Measurements from ENCODE around the gene PRDM2. TPM values are rescaled to one million over a fixed set of nuclear protein-coding genes. Genes with fewer than 3 reads are reported as not detected.

PRDM2 gene
- total RNA-seq, 1 donor from 2014 or later = 13.9 TPM

- no peak overlapping the region for H3K4me3 ChIP-seq (ENCODE audit: low read depth, low read length)
- TF ChIP-seq CTCF (IDR thresholded peaks at IDR 0.05; ENCODE audit: insufficient read depth, low read length, poor library complexity, severe bottlenecking) = no peak
- DNase-seq (ENCODE audit: low read depth) = no peak
- no peaks in the 10 kb centered on the region for H3K27me3 ChIP-seq (ENCODE audit: control insufficient read depth, insufficient read depth, low read length)
- no peaks in the 10 kb centered on the region for H3K36me3 ChIP-seq (ENCODE audit: control insufficient read depth, insufficient read depth, low read length)
Measured at GRCh38 chr1:13823936-13824335, 123.9 kb downstream of the PRDM2 start.

GRCh38 chr1:13824626-13825025 is 124.6 kb downstream of the PRDM2 start:
- Histone ChIP-seq H3K36me3 (ENCODE audit: control insufficient read depth, insufficient read depth, low read length) (no peaks in the 10 kb centered on the region), H3K4me3 (ENCODE audit: low read depth, low read length) (no peak overlapping the region), H3K27me3 (ENCODE audit: control insufficient read depth, insufficient read depth, low read length) (no peaks in the 10 kb centered on the region)
- no peak for TF ChIP-seq CTCF (IDR thresholded peaks at IDR 0.05; ENCODE audit: insufficient read depth, low read length, poor library complexity, severe bottlenecking)
- DNase-seq (ENCODE audit: low read depth) = no peak

- no peak for TF ChIP-seq CTCF (IDR thresholded peaks at IDR 0.05; ENCODE audit: insufficient read depth, low read length, poor library complexity, severe bottlenecking)
- no peak for DNase-seq (ENCODE audit: low read depth)
- H3K36me3 ChIP-seq (ENCODE audit: control insufficient read depth, insufficient read depth, low read length) = no peaks in the 10 kb centered on the region
- no peak overlapping the region for H3K4me3 ChIP-seq (ENCODE audit: low read depth, low read length)
- no peaks in the 10 kb centered on the region for H3K27me3 ChIP-seq (ENCODE audit: control insufficient read depth, insufficient read depth, low read length)
Measured at GRCh38 chr1:13825033-13825432, 125.0 kb downstream of the PRDM2 start.

- H3K4me3 ChIP-seq (ENCODE audit: low read depth, low read length) = no peak overlapping the region
- no peaks in the 10 kb centered on the region for H3K36me3 ChIP-seq (ENCODE audit: control insufficient read depth, insufficient read depth, low read length)
- no peak for TF ChIP-seq CTCF (IDR thresholded peaks at IDR 0.05; ENCODE audit: insufficient read depth, low read length, poor library complexity, severe bottlenecking)
- no peak for DNase-seq (ENCODE audit: low read depth)
- no peaks in the 10 kb centered on the region for H3K27me3 ChIP-seq (ENCODE audit: control insufficient read depth, insufficient read depth, low read length)
Measured at GRCh38 chr1:13826009-13826408, 126.0 kb downstream of the PRDM2 start.

GRCh38 chr1:13826591-13826990 is 126.6 kb downstream of the PRDM2 start:
- no peaks in the 10 kb centered on the region for H3K27me3 ChIP-seq (ENCODE audit: control insufficient read depth, insufficient read depth, low read length)
- H3K4me3 ChIP-seq (ENCODE audit: low read depth, low read length) = no peak overlapping the region
- H3K36me3 ChIP-seq (ENCODE audit: control insufficient read depth, insufficient read depth, low read length) = no peaks in the 10 kb centered on the region
- DNase-seq (ENCODE audit: low read depth) = no peak
- TF ChIP-seq CTCF (IDR thresholded peaks at IDR 0.05; ENCODE audit: insufficient read depth, low read length, poor library complexity, severe bottlenecking) = no peak

GRCh38 chr1:13828454-13829151 is 128.6 kb downstream of the PRDM2 start:
- H3K4me3 ChIP-seq (ENCODE audit: low read depth, low read length) = no peak overlapping the region
- H3K27me3 ChIP-seq (ENCODE audit: control insufficient read depth, insufficient read depth, low read length) = no peaks in the 10 kb centered on the region
- H3K36me3 ChIP-seq (ENCODE audit: control insufficient read depth, insufficient read depth, low read length) = no peaks in the 10 kb centered on the region
- peak; percentile 49 for TF ChIP-seq CTCF (IDR thresholded peaks at IDR 0.05; ENCODE audit: insufficient read depth, low read length, poor library complexity, severe bottlenecking)
- no peak for DNase-seq (ENCODE audit: low read depth)
